Umbilical cord (tissue), 2 donors: ENCODE data around the gene IRX5. TPM values are rescaled to one million over a fixed set of nuclear protein-coding genes. Genes with fewer than 3 reads are reported as not detected.

Source experiments
- DNase-seq: peaks from one replicate; pipeline ENCODE4 v3.0.0-alpha.2; 2015; ENCODE audit warnings: low spot score
- total RNA-seq: library from RNA; depleted of rRNA; stranded (reverse); fragments of >200 nt; gene quantifications from one replicate; pipeline ENCODE4 v1.2.3, GENCODE V29; 2014; ENCODE audit warnings: low replicate concordance; ENCODE audit not compliant: insufficient read depth

IRX5 gene
- 5.1 TPM for total RNA-seq

GRCh38 chr16:54930005-54930868 is at the start of gene IRX5:
IRX5 (plus strand) TSS chr16:54930865; CDS start chr16:54931199, 334 bp downstream.
- DNase-seq, result peak; percentile 97

DNA sequence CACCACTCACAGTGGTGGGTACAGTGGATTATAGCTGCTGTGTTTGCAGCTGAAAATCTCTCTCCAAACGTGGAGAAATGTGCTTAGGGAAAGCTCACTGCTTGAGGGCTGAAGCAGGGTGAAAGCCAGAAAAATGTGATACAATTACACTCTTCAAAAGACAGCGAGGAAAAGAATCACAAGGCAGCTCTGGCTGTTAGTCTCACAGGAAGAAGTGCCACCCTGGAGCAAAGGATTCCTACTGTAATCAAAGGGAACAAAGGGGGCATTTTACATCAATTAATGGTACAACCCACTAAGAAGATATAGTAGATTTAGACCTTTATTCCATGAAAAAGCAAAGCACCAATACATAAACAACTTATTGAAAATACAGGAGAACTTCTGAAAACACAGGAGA is 48.1 kb upstream of the IRX5 start:
- DNase-seq, result no peak

- DNase-seq, result no peak
Observed at GRCh38 chr16:54883358-54883757, 47.3 kb upstream of the IRX5 start.

DNA sequence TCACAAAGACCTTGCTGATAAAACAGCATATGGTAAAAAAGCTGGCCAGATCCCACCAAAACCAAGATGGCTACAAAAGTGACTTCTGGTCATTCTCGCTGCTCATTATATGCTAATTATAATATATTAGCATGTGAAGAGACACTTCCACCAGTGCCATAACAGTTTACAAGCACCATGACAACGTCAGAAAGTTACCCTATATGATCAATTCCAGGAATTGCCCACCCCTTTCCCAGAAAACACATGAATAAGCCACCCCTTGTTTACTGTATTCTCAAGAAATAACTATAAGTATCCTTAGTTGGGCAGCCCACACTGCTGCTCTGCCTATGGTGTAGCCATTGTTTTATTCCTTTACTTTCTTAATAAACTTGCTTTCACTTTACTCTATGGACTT is 44.6 kb upstream of the IRX5 start:
- no peak for DNase-seq

DNA sequence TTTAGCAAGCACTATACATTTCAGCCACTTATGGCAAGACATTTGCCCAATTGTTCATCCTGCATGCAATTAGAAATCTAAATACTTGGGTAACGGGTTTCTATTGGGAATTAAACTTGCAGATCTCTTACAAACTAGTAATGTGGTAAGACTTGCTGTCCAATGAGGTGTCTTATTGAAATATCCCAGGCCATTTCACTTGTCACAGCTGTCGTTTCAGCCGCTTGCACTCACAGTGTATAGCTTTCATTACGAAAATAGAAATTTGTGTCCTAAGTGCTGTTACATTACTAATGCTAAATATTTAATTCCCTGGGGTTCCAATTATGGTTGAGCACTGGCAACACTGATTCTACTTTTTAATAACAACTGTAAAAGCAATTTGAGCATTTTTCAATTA is 40.3 kb upstream of the IRX5 start:
- DNase-seq, result no peak

- no peak for DNase-seq
Observed at GRCh38 chr16:54891346-54891745, 39.3 kb upstream of the IRX5 start.

- no peak for DNase-seq
Observed at GRCh38 chr16:54892981-54893380, 37.7 kb upstream of the IRX5 start.

DNA sequence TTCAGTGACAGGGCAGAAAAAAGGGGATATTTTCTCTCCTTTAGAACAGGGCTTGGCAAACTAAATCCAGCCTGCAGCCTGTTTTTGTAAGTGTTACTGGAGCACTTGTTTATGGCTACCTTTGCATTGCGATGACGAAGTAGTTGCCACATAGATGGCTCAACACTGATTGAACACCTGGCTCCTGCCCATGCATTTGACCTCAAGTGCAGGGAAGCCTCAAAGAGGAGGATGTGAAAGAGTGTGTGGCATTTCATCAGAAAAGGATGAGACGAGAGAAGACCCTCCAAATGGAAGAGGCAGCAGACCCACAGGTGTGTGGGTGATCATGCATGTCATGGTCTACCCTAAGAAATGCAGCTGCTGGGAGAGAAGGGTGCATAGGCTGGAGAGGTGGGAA is 32.7 kb upstream of the IRX5 start:
- DNase-seq, result no peak

- no peak for DNase-seq
Observed at GRCh38 chr16:54901606-54902005, 29.1 kb upstream of the IRX5 start.

GRCh38 chr16:54903047-54903446 is 27.6 kb upstream of the IRX5 start:
- no peak for DNase-seq

DNA sequence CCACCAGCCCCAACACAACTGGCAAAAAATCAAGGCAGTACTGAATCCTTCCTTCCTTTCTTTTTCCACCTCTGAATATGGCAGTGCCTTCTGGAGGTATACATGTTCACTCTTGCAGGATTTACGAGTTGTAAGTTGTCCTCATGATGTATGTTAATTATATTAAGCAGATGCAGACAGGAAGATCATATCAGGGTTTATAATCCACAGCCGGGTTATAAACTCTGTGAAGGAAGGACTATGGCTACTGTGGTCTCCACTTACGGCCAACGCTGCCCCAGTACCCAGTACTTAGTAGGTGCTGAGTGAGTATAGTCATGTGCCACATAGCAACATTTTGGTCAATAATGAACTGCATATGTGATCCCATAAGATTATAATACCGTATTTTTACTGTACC is 19.6 kb upstream of the IRX5 start:
- no peak for DNase-seq

DNA sequence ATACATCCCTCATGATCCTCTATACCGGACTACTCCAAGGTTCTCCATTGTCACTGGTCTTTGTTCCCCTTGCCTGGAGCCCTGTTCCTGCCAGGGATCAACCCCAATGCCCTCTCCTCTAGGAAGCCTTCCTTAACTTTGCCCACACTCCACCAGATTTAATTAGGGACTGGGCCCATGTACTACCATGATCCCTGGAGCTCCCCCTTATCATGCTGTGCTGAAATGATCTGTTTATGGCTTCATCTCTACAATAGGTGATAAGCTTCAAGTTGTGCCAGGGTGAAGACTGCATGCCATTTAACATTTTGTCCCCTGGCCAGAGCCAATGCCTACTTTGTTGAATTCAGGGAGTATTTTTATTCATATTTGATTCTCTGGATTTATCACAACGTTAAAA is 17.9 kb upstream of the IRX5 start:
- DNase-seq, result no peak

GRCh38 chr16:54921206-54921824 is 9.3 kb upstream of the IRX5 start:
- no peak for DNase-seq

- DNase-seq, result no peak
Observed at GRCh38 chr16:54923055-54923473, 7.6 kb upstream of the IRX5 start.

DNA sequence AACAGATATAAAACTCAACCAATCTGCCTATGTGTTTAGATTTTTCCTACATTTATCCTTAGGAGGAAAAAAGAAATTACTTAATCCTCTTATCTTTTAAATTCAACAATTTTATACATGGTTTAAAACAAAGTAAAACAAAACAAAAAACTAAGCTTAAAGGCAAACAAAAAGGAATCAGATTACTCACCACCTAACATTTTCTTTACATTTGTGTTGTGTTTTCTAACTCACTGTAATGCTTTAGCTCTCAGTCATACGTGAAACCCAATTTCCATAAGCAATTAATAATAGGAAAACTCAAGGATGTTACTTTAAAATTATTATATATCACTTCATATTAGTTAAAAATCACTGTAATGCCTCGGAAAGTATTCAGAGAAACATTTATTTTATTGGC is 6.7 kb upstream of the IRX5 start:
- DNase-seq, result no peak

DNA sequence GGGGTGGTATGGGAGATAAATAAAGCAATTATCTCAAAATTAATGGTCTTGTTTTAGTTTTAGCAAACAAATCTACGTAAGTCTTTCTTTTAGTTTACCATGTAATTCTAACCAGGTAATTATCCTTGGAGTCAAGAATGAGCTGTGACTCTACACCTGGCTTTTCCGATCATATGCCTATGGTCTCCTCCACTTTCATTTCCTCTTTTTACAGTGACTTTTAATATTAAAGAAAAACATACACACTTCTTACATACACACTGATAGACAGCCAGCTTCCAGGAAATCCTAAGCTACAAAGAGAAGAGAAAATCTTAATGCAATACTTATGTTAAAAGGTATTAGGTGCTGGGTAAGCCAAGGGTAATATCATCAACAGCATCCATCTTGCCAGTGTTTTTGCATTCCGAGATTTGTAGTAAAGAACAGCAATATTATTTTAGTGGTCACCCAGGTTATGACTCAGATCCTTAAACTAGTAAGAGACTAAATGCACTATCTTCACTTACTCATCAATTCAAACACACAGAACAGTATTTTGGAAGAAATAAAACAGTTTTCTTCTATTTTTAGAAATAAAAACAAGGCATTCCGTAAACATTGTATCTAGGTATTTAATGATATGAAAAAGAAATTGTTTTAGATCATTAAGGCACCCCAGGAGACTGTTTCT is 4.4 kb upstream of the IRX5 start:
- peak; percentile 30 for DNase-seq

- DNase-seq, result peak; percentile 49
Observed at GRCh38 chr16:54927125-54928015, 3.3 kb upstream of the IRX5 start.

- DNase-seq, result peak; percentile 44
Observed at GRCh38 chr16:54928016-54928356, 2.7 kb upstream of the IRX5 start.

DNA sequence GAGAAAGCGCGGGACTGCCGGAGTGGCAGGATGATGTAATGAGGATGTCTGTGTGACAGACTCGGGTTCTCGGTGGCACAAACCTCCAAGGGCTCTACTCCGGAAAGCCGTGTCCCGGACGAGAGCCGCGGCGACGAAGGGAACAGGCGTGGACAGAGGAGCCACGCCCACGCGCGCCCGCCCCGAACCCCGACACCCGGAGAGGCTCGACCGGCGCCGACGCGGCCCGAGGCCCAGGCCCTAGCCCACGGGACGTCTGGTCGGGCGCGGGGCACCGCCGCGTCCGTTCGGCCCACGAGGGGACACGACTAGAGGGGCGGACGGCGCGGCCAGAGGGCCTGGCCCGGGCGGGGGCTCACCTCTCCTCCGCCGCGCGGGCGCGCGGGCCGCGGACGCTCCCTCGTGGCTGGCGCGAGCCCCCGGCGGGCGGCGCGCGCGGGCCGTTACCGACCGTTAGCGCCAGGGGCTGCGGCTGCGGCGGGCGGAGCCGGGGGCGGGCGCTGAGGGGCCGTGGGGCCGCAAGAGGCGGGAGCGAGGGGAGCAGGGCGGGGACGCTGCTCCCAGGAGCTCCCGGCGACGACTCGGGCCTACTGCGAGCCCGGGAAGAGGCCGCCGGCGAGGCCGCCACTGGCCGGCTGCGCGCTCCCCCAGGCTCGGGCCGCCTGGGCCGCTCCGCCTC is 2.1 kb upstream of the IRX5 start:
- DNase-seq, result peak; percentile 60

DNA sequence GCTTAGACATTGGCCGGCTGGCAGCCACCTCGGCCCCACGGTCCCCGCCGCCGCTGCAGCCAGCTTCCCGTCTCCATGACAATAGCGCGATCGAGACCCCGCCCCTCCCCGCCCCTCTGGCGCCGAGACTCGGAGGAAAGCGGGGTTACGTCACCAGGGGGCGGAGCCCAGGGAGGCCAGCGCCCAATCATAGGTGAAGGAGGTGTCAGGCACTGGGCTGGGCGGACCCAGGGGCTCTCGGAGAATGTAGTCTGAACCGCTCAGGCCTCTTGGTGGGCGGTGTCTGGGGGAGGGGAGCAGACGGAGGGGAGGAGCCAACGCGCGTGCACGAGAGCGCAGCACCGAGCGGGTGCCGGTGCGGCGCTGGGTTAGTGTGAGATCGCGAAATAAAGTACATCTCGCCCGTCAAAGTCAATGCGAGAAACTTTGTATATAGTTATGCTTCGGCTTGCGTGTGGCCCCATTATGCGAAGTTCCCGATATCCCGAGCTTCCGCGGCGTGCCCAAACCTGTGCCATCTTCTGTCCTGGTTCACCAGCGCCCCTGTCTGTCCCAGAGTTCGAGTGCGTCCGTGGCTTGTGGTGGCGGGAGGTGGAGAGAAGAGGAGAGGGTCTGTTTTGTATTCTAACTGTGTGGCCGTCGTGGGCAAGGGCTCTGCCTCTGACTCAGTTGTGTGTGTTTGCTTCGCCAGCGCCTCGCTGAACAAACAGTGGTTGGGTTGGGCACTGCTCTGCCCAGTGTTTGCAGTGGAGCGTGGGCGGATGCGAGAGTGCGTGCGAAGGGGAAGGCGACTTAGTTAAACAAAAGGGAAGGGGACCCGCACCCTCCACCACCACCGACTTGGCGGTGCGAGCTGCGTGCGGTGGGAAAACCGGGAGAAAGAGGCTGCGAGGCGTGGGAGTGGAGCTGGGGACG is 1.3 kb upstream of the IRX5 start:
- peak; percentile 100 for DNase-seq
